RPMI7951 (cell line): Measurements from ENCODE around the gene TMCO2. TPM values are rescaled to one million over a fixed set of nuclear protein-coding genes. Genes with fewer than 3 reads are reported as not detected.
"Not testable (repeated sequence)": the region's sequence is repeated elsewhere in the genome, so short reads cannot be mapped to it uniquely, and the experiment has no call there.

Experiments used
- DNase-seq: peaks from one replicate; pipeline ENCODE4 v3.0.0-alpha.2; 2012; ENCODE audit warnings: low read depth
- total RNA-seq: library from RNA; depleted of rRNA; stranded (reverse); fragments of >200 nt; shearing (Covaris generic); gene quantifications from 2 replicates; pipeline ENCODE4 v1.2.3, GENCODE V29; 2014; rRNA removed

Gene TMCO2
- total RNA-seq: not detected in 2 replicates

GRCh38 chr1:40247655-40248054, at the start of gene TMCO2:
TSS of gene TMCO2 (plus strand) at chr1:40247937. CDS start at chr1:40247994, 57 bp downstream.
- no peak for DNase-seq

GRCh38 chr1:40199126-40199525, 48.6 kb upstream of the TMCO2 start:
- no peak for DNase-seq

GRCh38 chr1:40204856-40205255, 42.9 kb upstream of the TMCO2 start:
- DNase-seq: no peak

- no peak for DNase-seq
These were observed 37.1 kb upstream of the TMCO2 start for GRCh38 chr1:40210511-40211204.

GRCh38 chr1:40218333-40218732, 29.4 kb upstream of the TMCO2 start:
- no peak for DNase-seq

- DNase-seq: not testable (repeated sequence)
These were observed 26.2 kb upstream of the TMCO2 start for GRCh38 chr1:40221471-40221905.

- DNase-seq: no peak
These were observed 25.6 kb upstream of the TMCO2 start for GRCh38 chr1:40221977-40222772.

- DNase-seq: no peak
These were observed 23.7 kb upstream of the TMCO2 start for GRCh38 chr1:40224040-40224439.

GRCh38 chr1:40226192-40226591, 21.5 kb upstream of the TMCO2 start:
- no peak for DNase-seq

GRCh38 chr1:40232444-40232843, 15.3 kb upstream of the TMCO2 start:
- no peak for DNase-seq

- no peak for DNase-seq
These were observed 8.1 kb upstream of the TMCO2 start for GRCh38 chr1:40239626-40240025.

- no peak for DNase-seq
These were observed 7.3 kb upstream of the TMCO2 start for GRCh38 chr1:40240390-40240789.

GRCh38 chr1:40241362-40241761, 6.4 kb upstream of the TMCO2 start:
- DNase-seq: no peak

- DNase-seq: no peak
These were observed 4.4 kb upstream of the TMCO2 start for GRCh38 chr1:40243351-40243750.

GRCh38 chr1:40244138-40244744, 3.5 kb upstream of the TMCO2 start:
- DNase-seq: no peak

- no peak for DNase-seq
These were observed 2.1 kb upstream of the TMCO2 start for GRCh38 chr1:40245686-40246085.

- DNase-seq: no peak
These were observed 675 bp downstream of the TMCO2 start for GRCh38 chr1:40248412-40248811.

GRCh38 chr1:40251456-40251855, 3.7 kb downstream of the TMCO2 start:
- no peak for DNase-seq

- DNase-seq: no peak
These were observed 4.9 kb downstream of the TMCO2 start for GRCh38 chr1:40252601-40253000.

GRCh38 chr1:40255231-40255630, 7.5 kb downstream of the TMCO2 start:
- DNase-seq: no peak

- DNase-seq: no peak
These were observed 8.8 kb downstream of the TMCO2 start for GRCh38 chr1:40256401-40257084.

- no peak for DNase-seq
These were observed 9.6 kb downstream of the TMCO2 start for GRCh38 chr1:40257313-40257687.
